H9 (cell line): ENCODE measurements around the gene VAV2. TPM values are rescaled to one million over a fixed set of nuclear protein-coding genes. Genes with fewer than 3 reads are reported as not detected.

Experiments used
- DNase-seq: peaks from one replicate; pipeline ENCODE4 v3.0.0-alpha.2; 2017
- H2AFZ ChIP-seq: one replicate; pipeline ENCODE4 v1.6.1; 2013; ENCODE audit warnings: mild to moderate bottlenecking, low read length, control low read depth, moderate library complexity
- H2AK5ac ChIP-seq: 2 replicates; pipeline ENCODE4 v1.6.1; 2013; ENCODE audit warnings: low read length, control low read depth, mixed read lengths; ENCODE audit not compliant: insufficient read length
- H2BK120ac ChIP-seq: one replicate; pipeline ENCODE4 v1.6.1; 2013; ENCODE audit warnings: low read depth, mild to moderate bottlenecking, low read length, control low read depth, inconsistent platforms; ENCODE audit not compliant: poor library complexity, severe bottlenecking
- H2BK12ac ChIP-seq: 2 replicates; pipeline ENCODE4 v1.6.1; 2013; ENCODE audit warnings: low read length, control low read depth, mixed read lengths, low read depth; ENCODE audit not compliant: insufficient read length
- H2BK15ac ChIP-seq: 2 replicates; pipeline ENCODE4 v1.6.1; 2013; ENCODE audit warnings: low read depth, low read length, control low read depth
- H2BK20ac ChIP-seq: one replicate; pipeline ENCODE4 v1.6.1; 2013; ENCODE audit warnings: low read depth, mild to moderate bottlenecking, low read length, control low read depth, inconsistent platforms; ENCODE audit not compliant: poor library complexity, severe bottlenecking
- H2BK5ac ChIP-seq: 2 replicates; pipeline ENCODE4 v1.6.1; 2013; ENCODE audit warnings: low read length, control low read depth, mixed read lengths; ENCODE audit not compliant: insufficient read length
- H3K14ac ChIP-seq: 2 replicates; pipeline ENCODE4 v1.6.1; 2013; ENCODE audit warnings: low read length, control low read depth; ENCODE audit not compliant: insufficient read depth
- H3K18ac ChIP-seq: 2 replicates; pipeline ENCODE4 v1.6.1; 2013; ENCODE audit warnings: low read depth, mild to moderate bottlenecking, mixed read lengths, low read length, control low read depth; ENCODE audit not compliant: insufficient read length
- H3K23ac ChIP-seq: 2 replicates; pipeline ENCODE4 v1.6.1; 2013; ENCODE audit warnings: low read length, control low read depth, mixed read lengths, low read depth; ENCODE audit not compliant: insufficient read length
- H3K23me2 ChIP-seq: 2 replicates; pipeline ENCODE4 v1.6.1; 2013; ENCODE audit warnings: low read depth, mild to moderate bottlenecking, mixed read lengths, low read length, control low read depth; ENCODE audit not compliant: insufficient read length, poor library complexity, severe bottlenecking
- H3K27ac ChIP-seq: 2 replicates; pipeline ENCODE4 v1.5.1; 2013; ENCODE audit warnings: low read length, control low read depth, mixed read lengths, low read depth; ENCODE audit not compliant: insufficient read length
- H3K27me3 ChIP-seq: 2 replicates; pipeline ENCODE4 v1.6.1; 2013; ENCODE audit warnings: low read length, control low read depth, inconsistent platforms; ENCODE audit not compliant: insufficient read depth
- H3K4ac ChIP-seq: 2 replicates; pipeline ENCODE4 v1.6.1; 2013; ENCODE audit warnings: low read depth, mild to moderate bottlenecking, control low read depth, inconsistent platforms, low read length, moderate library complexity
- H3K4me1 ChIP-seq: 2 replicates; pipeline ENCODE4 v1.6.1; 2013; ENCODE audit warnings: low read length, control low read depth, inconsistent platforms; ENCODE audit not compliant: insufficient read depth
- H3K4me2 ChIP-seq: 2 replicates; pipeline ENCODE4 v1.6.1; 2013; ENCODE audit warnings: low read length, control low read depth, mixed read lengths; ENCODE audit not compliant: insufficient read length, insufficient read depth
- H3K56ac ChIP-seq: 2 replicates; pipeline ENCODE4 v1.6.1; 2013; ENCODE audit warnings: low read depth, mild to moderate bottlenecking, mixed read lengths, low read length, control low read depth; ENCODE audit not compliant: insufficient read length
- H3K79me1 ChIP-seq: 2 replicates; pipeline ENCODE4 v1.6.1; 2013; ENCODE audit warnings: low read depth, mild to moderate bottlenecking, moderate library complexity, low read length, control low read depth, inconsistent platforms; ENCODE audit not compliant: insufficient read depth, poor library complexity, severe bottlenecking
- H3K79me2 ChIP-seq: 2 replicates; pipeline ENCODE4 v1.6.1; 2013; ENCODE audit warnings: low read length, control low read depth, inconsistent platforms; ENCODE audit not compliant: insufficient read depth
- H3K9ac ChIP-seq: 2 replicates; pipeline ENCODE4 v1.6.1; 2013; ENCODE audit warnings: low read length, control low read depth, mixed read lengths; ENCODE audit not compliant: insufficient read length; ENCODE audit errors: extremely low read depth
- H3K9me3 ChIP-seq: one replicate; pipeline ENCODE4 v1.6.1; 2013; ENCODE audit warnings: low read depth, low read length, inconsistent platforms; ENCODE audit not compliant: control insufficient read depth
- H3T11ph ChIP-seq: one replicate; pipeline ENCODE4 v1.6.1; 2013; ENCODE audit warnings: mild to moderate bottlenecking, low read length, control low read depth, inconsistent platforms
- H4K20me1 ChIP-seq: one replicate; pipeline ENCODE4 v1.6.1; 2013; ENCODE audit not compliant: control insufficient read depth, insufficient read length, insufficient read depth
- H4K5ac ChIP-seq: 2 replicates; pipeline ENCODE4 v1.6.1; 2013; ENCODE audit warnings: low read depth, mild to moderate bottlenecking, mixed read lengths, low read length, control low read depth; ENCODE audit not compliant: insufficient read length
- H4K8ac ChIP-seq: replicated peaks from 2 replicates; pipeline ENCODE4 v1.6.1; 2013; ENCODE audit warnings: low read length, control low read depth, mixed read lengths, low read depth; ENCODE audit not compliant: insufficient read length
- H4K91ac ChIP-seq: 2 replicates; pipeline ENCODE4 v1.6.1; 2013; ENCODE audit warnings: low read depth, mild to moderate bottlenecking, moderate library complexity, mixed read lengths, low read length, control low read depth; ENCODE audit not compliant: insufficient read length
- H3K27ac Mint-ChIP-seq, 3 experiments: 2 replicates in 2 of 3; 3 replicates in 1 of 3; pipeline ENCODE4 v1.8.0; 2020 to 2021; ENCODE audit warnings: mixed read lengths in 3 of 3, mild to moderate bottlenecking in 1 of 3, moderate library complexity in 1 of 3
- H3K27me3 Mint-ChIP-seq: 2 replicates; pipeline ENCODE4 v1.8.0; 2021; ENCODE audit warnings: low read depth, mild to moderate bottlenecking, moderate library complexity, mixed read lengths
- H3K36me3 Mint-ChIP-seq, 3 experiments: 2 replicates in 2 of 3; 3 replicates in 1 of 3; pipeline ENCODE4 v1.8.0; 2020 to 2021; ENCODE audit warnings: low read depth in 3 of 3, mixed read lengths in 3 of 3; ENCODE audit not compliant: insufficient read depth in 1 of 3
- H3K4me1 Mint-ChIP-seq, 2 experiments: 2 replicates each; pipeline ENCODE4 v1.8.0; 2020; ENCODE audit warnings: mixed read lengths in 2 of 2
- H3K4me3 Mint-ChIP-seq, 2 experiments: 2 replicates in 1 of 2; 3 replicates in 1 of 2; pipeline ENCODE4 v1.8.0; 2020 to 2021; ENCODE audit warnings: mild to moderate bottlenecking in 2 of 2, mixed read lengths in 2 of 2, moderate library complexity in 1 of 2
- H3K9me3 Mint-ChIP-seq, 2 experiments: 2 replicates in 1 of 2; 3 replicates in 1 of 2; pipeline ENCODE4 v1.8.0; 2020; ENCODE audit warnings: mild to moderate bottlenecking in 2 of 2, mixed read lengths in 2 of 2, moderate library complexity in 1 of 2
- CTCF ChIP-seq: fragments of 200-600 bp; sonication (generic); conservative IDR thresholded peaks from 3 replicates; pipeline ENCODE4 v1.8.0; 2021; ENCODE audit warnings: antibody characterized with exemption, mild to moderate bottlenecking
- WGBS: extraction: QIAGEN DNeasy Blood & Tissue Kit; methylation state at CpG from one replicate; pipeline ENCODE4 v1.1.7; 2013; ENCODE audit warnings: missing lambda C conversion rate, low lambda C conversion rate, mixed read lengths; ENCODE audit not compliant: insufficient read length; ENCODE audit errors: extremely low coverage; 5-methylcytosine and 5-hydroxymethylcytosine counted together
- total RNA-seq: library from RNA; stranded (reverse); gene quantifications from 2 replicates; pipeline ENCODE4 v1.2.1, GENCODE V29; 2021

VAV2 gene
- total RNA-seq, 1 experiment from 2014 or later: 58.7 TPM

- no peak overlapping the region for H3K4me2 ChIP-seq
- peak overlapping the region in 2 of 3 experiments; percentile 54 to 76; a peak in 3 of 7 replicates for H3K27ac Mint-ChIP-seq
- H2BK20ac ChIP-seq: no peak overlapping the region
- H3K4ac ChIP-seq: no peak overlapping the region
- no peak overlapping the region for H3K9ac ChIP-seq
- H3K4me1 ChIP-seq: no peaks in the 10 kb centered on the region
- H3K27me3 ChIP-seq: no peaks in the 10 kb centered on the region
- peaks cover 24 to 31% of the 10 kb centered on the region in 2 experiments for H3K4me1 Mint-ChIP-seq
- H3K27me3 Mint-ChIP-seq: peaks cover 1% of the 10 kb centered on the region; the same call in 1 of the 2 replicates
- H2BK5ac ChIP-seq: no peak overlapping the region
- peaks cover 11 to 16% of the 10 kb centered on the region in 2 experiments for H3K9me3 Mint-ChIP-seq
- no peak for DNase-seq
- H3K27ac ChIP-seq: no peak overlapping the region
- no peak overlapping the region for H2AFZ ChIP-seq
- H3K79me1 ChIP-seq: no peaks in the 10 kb centered on the region
- peaks cover 17 to 37% (median 36%) of the 10 kb centered on the region in 3 experiments for H3K36me3 Mint-ChIP-seq
- no CpG with 5 or more reads among the region's 20 CpGs for WGBS
- TF ChIP-seq CTCF: no peak
- no peak overlapping the region for H2BK15ac ChIP-seq
- H3K18ac ChIP-seq: no peak overlapping the region
- H4K5ac ChIP-seq: no peak overlapping the region
- H3T11ph ChIP-seq: no peak overlapping the region
- H4K91ac ChIP-seq: no peak overlapping the region
- H3K23me2 ChIP-seq: no peaks in the 10 kb centered on the region
- H3K56ac ChIP-seq: no peak overlapping the region
- no peak overlapping the region for H3K23ac ChIP-seq
- peaks cover 12% of the 10 kb centered on the region for H3K9me3 ChIP-seq
- H4K20me1 ChIP-seq: no peaks in the 10 kb centered on the region
- H2BK12ac ChIP-seq: no peak overlapping the region
- no peak overlapping the region for H3K14ac ChIP-seq
- H3K4me3 Mint-ChIP-seq: peak overlapping the region in 1 of 2 experiments; percentile 5; a peak in 1 of 5 replicates
- H3K79me2 ChIP-seq: no peaks in the 10 kb centered on the region; the same call in 1 of the 2 replicates
- H2AK5ac ChIP-seq: no peak overlapping the region
- H4K8ac ChIP-seq: no peak overlapping the region
- no peak overlapping the region for H2BK120ac ChIP-seq
Observed at GRCh38 chr9:133861086-133861485, 131.0 kb downstream of the VAV2 start.
